Measurements from ENCODE around the gene CDK11A.
"Not testable (repeated sequence)": the region's sequence is repeated elsewhere in the genome, so short reads cannot be mapped to it uniquely, and the experiment has no call there.

Gene CDK11A

GRCh38 chr1:1737675-1738590 lies 13.8 kb upstream of the CDK11A start:
- not testable (repeated sequence) for H4K20me1 ChIP-seq (ENCODE audit: control insufficient read depth, insufficient read depth, low read depth, low read length); H3K4me3 ChIP-seq (ENCODE audit: low read length); H3K4me1 ChIP-seq (ENCODE audit: control insufficient read depth, low read length); H3K27ac ChIP-seq (ENCODE audit: low read depth, low read length); H3K79me2 ChIP-seq (ENCODE audit: control insufficient read depth, low read length); H3K9me2 ChIP-seq (replicated peaks; ENCODE audit: control insufficient read depth, low read length); H3K27me3 ChIP-seq (ENCODE audit: control insufficient read depth, low read length); H3K4me2 ChIP-seq (ENCODE audit: low read length); H3F3A ChIP-seq (ENCODE audit: control insufficient read depth, insufficient read depth); H3K36me3 ChIP-seq (ENCODE audit: control insufficient read depth, low read length); H3K9me3 ChIP-seq (ENCODE audit: control insufficient read depth, insufficient read depth, low read length)

GRCh38 chr1:1732381-1732780 lies 8.2 kb upstream of the CDK11A start:
- peaks cover 3% of the 10 kb centered on the region for H3K36me3 ChIP-seq (ENCODE audit: control insufficient read depth, low read length)
- no peaks in the 10 kb centered on the region for H3K9me3 ChIP-seq (ENCODE audit: control insufficient read depth, insufficient read depth, low read length)
- H3K79me2 ChIP-seq (ENCODE audit: control insufficient read depth, low read length) = no peaks in the 10 kb centered on the region
- TF ChIP-seq EZH2phosphoT487 (IDR thresholded peaks at IDR 0.05; ENCODE audit: borderline replicate concordance, low read length) = no peak
- H3K4me2 ChIP-seq (ENCODE audit: low read length) = no peak overlapping the region
- no peaks in the 10 kb centered on the region for H3K27me3 ChIP-seq (ENCODE audit: control insufficient read depth, low read length)
- no peak overlapping the region for H3K4me3 ChIP-seq (ENCODE audit: low read length)
- H3F3A ChIP-seq (ENCODE audit: control insufficient read depth, insufficient read depth) = no peaks in the 10 kb centered on the region
- no peaks in the 10 kb centered on the region for H3K9me2 ChIP-seq (replicated peaks; ENCODE audit: control insufficient read depth, low read length)
- no peaks in the 10 kb centered on the region for H4K20me1 ChIP-seq (ENCODE audit: control insufficient read depth, insufficient read depth, low read depth, low read length)
- H3K27ac ChIP-seq (ENCODE audit: low read depth, low read length) = no peak overlapping the region
- no peaks in the 10 kb centered on the region for H3K4me1 ChIP-seq (ENCODE audit: control insufficient read depth, low read length)

- Histone ChIP-seq H3K27ac (ENCODE audit: low read depth, low read length) (no peak overlapping the region), H3K9me3 (ENCODE audit: control insufficient read depth, insufficient read depth, low read length) (no peaks in the 10 kb centered on the region)
Measured at GRCh38 chr1:1730870-1731269, 6.7 kb upstream of the CDK11A start.

DNA sequence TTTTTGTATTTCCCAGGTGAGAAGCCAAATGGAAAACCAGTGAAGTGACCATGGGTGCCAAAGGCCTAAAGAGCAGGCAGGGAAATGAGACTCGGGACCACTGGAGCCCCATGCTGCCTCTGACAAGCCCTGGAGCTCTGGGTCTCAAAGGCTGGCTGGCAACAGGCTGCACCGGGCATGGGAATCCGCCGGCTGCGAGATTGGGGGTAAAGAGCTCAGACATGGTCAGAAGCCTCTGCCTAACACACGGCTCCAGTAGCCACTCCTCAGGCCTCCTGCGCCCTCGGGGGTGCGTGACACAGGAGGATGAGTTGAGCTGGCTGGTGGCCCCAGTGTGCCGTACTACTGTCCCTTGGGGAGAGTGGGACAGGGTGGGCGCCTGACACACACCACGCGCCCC lies 6.1 kb upstream of the CDK11A start:
- H3K36me3 ChIP-seq (ENCODE audit: control insufficient read depth, low read length); H3K4me2 ChIP-seq (ENCODE audit: low read length); H3K4me1 ChIP-seq (ENCODE audit: control insufficient read depth, low read length); H3K9me2 ChIP-seq (replicated peaks; ENCODE audit: control insufficient read depth, low read length); H3F3A ChIP-seq (ENCODE audit: control insufficient read depth, insufficient read depth); H3K79me2 ChIP-seq (ENCODE audit: control insufficient read depth, low read length); H3K9me3 ChIP-seq (ENCODE audit: control insufficient read depth, insufficient read depth, low read length); H3K4me3 ChIP-seq (ENCODE audit: low read length); H4K20me1 ChIP-seq (ENCODE audit: control insufficient read depth, insufficient read depth, low read depth, low read length); H3K27ac ChIP-seq (ENCODE audit: low read depth, low read length); H3K27me3 ChIP-seq (ENCODE audit: control insufficient read depth, low read length): not testable (repeated sequence)

More at GRCh38 chr1:1730870-1731269, 6.7 kb upstream of the CDK11A start:
- no peaks in the 10 kb centered on the region for H3F3A ChIP-seq (ENCODE audit: control insufficient read depth, insufficient read depth)
- TF ChIP-seq EZH2phosphoT487 (IDR thresholded peaks at IDR 0.05; ENCODE audit: borderline replicate concordance, low read length) (no peak), CTCF (IDR thresholded peaks at IDR 0.05; ENCODE audit: low read depth, low read length, poor library complexity, severe bottlenecking) (no peak)
- peaks cover 2% of the 10 kb centered on the region; the same call in 1 of the 2 replicates for H3K4me1 ChIP-seq (ENCODE audit: control insufficient read depth, low read length)
- peaks cover 3% of the 10 kb centered on the region for H3K36me3 ChIP-seq (ENCODE audit: control insufficient read depth, low read length)
- H3K4me2 ChIP-seq (ENCODE audit: low read length) = no peak overlapping the region
- H3K27me3 ChIP-seq (ENCODE audit: control insufficient read depth, low read length) = no peaks in the 10 kb centered on the region
- no peak overlapping the region for H3K4me3 ChIP-seq (ENCODE audit: low read length)
- no peaks in the 10 kb centered on the region for H3K9me2 ChIP-seq (replicated peaks; ENCODE audit: control insufficient read depth, low read length)
- H4K20me1 ChIP-seq (ENCODE audit: control insufficient read depth, insufficient read depth, low read depth, low read length) = no peaks in the 10 kb centered on the region
- no peaks in the 10 kb centered on the region; the same call in 1 of the 2 replicates for H3K79me2 ChIP-seq (ENCODE audit: control insufficient read depth, low read length)

DNA sequence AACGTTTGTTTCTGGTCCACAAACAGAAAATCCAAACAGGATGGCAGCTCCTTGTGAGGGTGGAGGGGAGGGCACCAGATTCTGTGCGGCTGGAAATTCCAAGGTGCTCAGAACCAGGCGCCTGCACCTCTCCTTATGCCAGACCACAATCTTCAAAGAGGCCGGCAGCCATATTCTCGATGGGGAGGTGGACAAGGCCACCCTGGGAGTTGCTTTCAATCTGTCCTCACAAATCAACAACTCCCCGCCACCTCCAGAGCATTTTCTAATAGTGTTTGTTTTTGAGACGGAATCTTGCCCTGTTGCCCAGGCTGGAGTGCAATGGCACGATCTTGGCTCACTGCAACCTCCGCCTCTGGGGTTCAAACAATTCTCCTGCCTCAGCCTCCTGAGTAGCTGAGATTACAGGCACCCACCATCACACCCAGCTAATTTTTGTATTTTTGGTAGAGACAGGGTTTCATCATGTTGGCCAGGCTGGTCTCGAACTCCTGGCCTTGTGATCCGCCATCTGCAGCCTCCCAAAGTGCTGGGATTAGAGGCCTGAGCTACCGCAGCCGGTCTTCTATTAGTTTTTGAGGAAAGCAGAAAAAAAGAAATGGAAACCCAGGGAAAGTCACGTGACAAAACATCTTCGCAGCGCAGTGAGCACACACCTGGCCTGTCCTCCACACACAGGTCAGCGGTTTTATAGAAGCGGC lies 5.1 kb upstream of the CDK11A start:
- H4K20me1 ChIP-seq (ENCODE audit: control insufficient read depth, insufficient read depth, low read depth, low read length); H3K36me3 ChIP-seq (ENCODE audit: control insufficient read depth, low read length); H3K4me1 ChIP-seq (ENCODE audit: control insufficient read depth, low read length); H3K79me2 ChIP-seq (ENCODE audit: control insufficient read depth, low read length); H3K9me3 ChIP-seq (ENCODE audit: control insufficient read depth, insufficient read depth, low read length); H3K27me3 ChIP-seq (ENCODE audit: control insufficient read depth, low read length); H3K4me3 ChIP-seq (ENCODE audit: low read length); H3F3A ChIP-seq (ENCODE audit: control insufficient read depth, insufficient read depth); H3K27ac ChIP-seq (ENCODE audit: low read depth, low read length); H3K4me2 ChIP-seq (ENCODE audit: low read length); H3K9me2 ChIP-seq (replicated peaks; ENCODE audit: control insufficient read depth, low read length): not testable (repeated sequence)

- H3F3A ChIP-seq (ENCODE audit: control insufficient read depth, insufficient read depth); H3K9me2 ChIP-seq (replicated peaks; ENCODE audit: control insufficient read depth, low read length); H3K27ac ChIP-seq (ENCODE audit: low read depth, low read length); H3K79me2 ChIP-seq (ENCODE audit: control insufficient read depth, low read length); H4K20me1 ChIP-seq (ENCODE audit: control insufficient read depth, insufficient read depth, low read depth, low read length); H3K4me1 ChIP-seq (ENCODE audit: control insufficient read depth, low read length); H3K4me2 ChIP-seq (ENCODE audit: low read length); H3K4me3 ChIP-seq (ENCODE audit: low read length); H3K9me3 ChIP-seq (ENCODE audit: control insufficient read depth, insufficient read depth, low read length); H3K36me3 ChIP-seq (ENCODE audit: control insufficient read depth, low read length); H3K27me3 ChIP-seq (ENCODE audit: control insufficient read depth, low read length): not testable (repeated sequence)
Measured at GRCh38 chr1:1728308-1729005, 4.3 kb upstream of the CDK11A start.
